IMR-90 (cell line): Measurements from ENCODE around the gene RCBTB1. TPM values are rescaled to one million over a fixed set of nuclear protein-coding genes. Genes with fewer than 3 reads are reported as not detected.

Experiments
- ATAC-seq: fragments of 200-7000 bp; cut with Tn5 transposase; 2 replicates; pipeline ENCODE4 v1.9.1; 2020; ENCODE audit warnings: low read depth, mild to moderate bottlenecking, moderate library complexity
- BruUV-seq: library from RNA; stranded (reverse); fragments of 400-500 nt; replicated peaks from 2 replicates; lab custom pipeline; 2021; lab: Mats Ljungman, UMichigan
- CTCF ChIA-PET: fragments of 300-600 bp; formaldehyde crosslinking; extraction: SDS; loops from one replicate; lab custom pipeline; 2021; ENCODE audit warnings: antibody characterized with exemption; lab: Yijun Ruan, JAX
- POLR2A ChIA-PET: fragments of 300-600 bp; sonication (Branson Sonifier 250); formaldehyde crosslinking; loops from one replicate; lab custom pipeline; 2022; ENCODE audit warnings: antibody characterized with exemption; ENCODE audit not compliant: unreplicated experiment; lab: Charles Lee
- DNase-seq: peaks from one replicate; pipeline ENCODE4 v3.0.0; 2013
- H2AFZ ChIP-seq: replicated peaks from 2 replicates; pipeline ENCODE3; 2013; ENCODE audit warnings: low read length, mild to moderate bottlenecking; ENCODE audit not compliant: poor library complexity
- H2AK5ac ChIP-seq: 2 replicates; pipeline ENCODE4 v1.6.1; 2013; ENCODE audit warnings: low read depth, low read length, inconsistent platforms
- H2AK9ac ChIP-seq: replicated peaks from 2 replicates; pipeline ENCODE3; 2013; ENCODE audit warnings: mild to moderate bottlenecking, low read depth, low read length, moderate library complexity; ENCODE audit not compliant: poor library complexity
- H2BK120ac ChIP-seq: 2 replicates; pipeline ENCODE4 v1.6.1; 2013; ENCODE audit warnings: low read depth, low read length, inconsistent platforms
- H2BK15ac ChIP-seq: 3 replicates; pipeline ENCODE4 v1.6.1; 2013; ENCODE audit warnings: low read depth, low read length, inconsistent platforms
- H2BK20ac ChIP-seq: 2 replicates; pipeline ENCODE4 v1.6.1; 2013; ENCODE audit warnings: low read depth, mild to moderate bottlenecking, inconsistent platforms, low read length, moderate library complexity
- H2BK5ac ChIP-seq: 2 replicates; pipeline ENCODE4 v1.6.1; 2013; ENCODE audit warnings: mild to moderate bottlenecking, low read depth, low read length, inconsistent platforms; ENCODE audit not compliant: poor library complexity, severe bottlenecking
- H3K14ac ChIP-seq: replicated peaks from 2 replicates; pipeline ENCODE4 v1.6.1; 2013; ENCODE audit warnings: low read depth, low read length, inconsistent platforms
- H3K18ac ChIP-seq: 2 replicates; pipeline ENCODE4 v1.6.1; 2013; ENCODE audit warnings: low read depth, low read length, control low read depth
- H3K23ac ChIP-seq: 2 replicates; pipeline ENCODE4 v1.6.1; 2013; ENCODE audit warnings: low read depth, low read length, inconsistent platforms
- H3K27ac ChIP-seq: 2 replicates; pipeline ENCODE4 v1.5.1; 2013; ENCODE audit warnings: mild to moderate bottlenecking, control low read depth, low read length; ENCODE audit not compliant: insufficient read depth
- H3K27me3 ChIP-seq: 2 replicates; pipeline ENCODE4 v1.6.1; 2013; ENCODE audit warnings: low read length; ENCODE audit not compliant: control insufficient read depth, insufficient read depth
- H3K36me3 ChIP-seq: 2 replicates; pipeline ENCODE4 v1.6.1; 2013; ENCODE audit warnings: low read length, mixed read lengths; ENCODE audit not compliant: control insufficient read depth, insufficient read depth
- H3K4ac ChIP-seq: 2 replicates; pipeline ENCODE4 v1.6.1; 2013; ENCODE audit warnings: low read depth, low read length, inconsistent platforms
- H3K4me1 ChIP-seq: 2 replicates; pipeline ENCODE4 v1.6.1; 2013; ENCODE audit warnings: low read length, mixed read lengths; ENCODE audit not compliant: control insufficient read depth, insufficient read depth
- H3K4me2 ChIP-seq: 2 replicates; pipeline ENCODE4 v1.6.1; 2013; ENCODE audit warnings: low read depth, mild to moderate bottlenecking, control low read depth, low read length, moderate library complexity
- H3K4me3 ChIP-seq: 2 replicates; pipeline ENCODE4 v1.5.1; 2013; ENCODE audit warnings: low read depth, mild to moderate bottlenecking, control low read depth, low read length, moderate library complexity; ENCODE audit not compliant: insufficient read depth
- H3K56ac ChIP-seq: 2 replicates; pipeline ENCODE4 v1.6.1; 2013; ENCODE audit warnings: low read length, inconsistent platforms; ENCODE audit not compliant: insufficient read depth; ENCODE audit errors: extremely low read depth
- H3K79me1 ChIP-seq, 2 experiments: 2 replicates each; pipeline ENCODE4 v1.6.1; 2013; ENCODE audit warnings: low read length in 2 of 2, inconsistent platforms in 1 of 2, low read depth in 1 of 2
- H3K9ac ChIP-seq: 2 replicates; pipeline ENCODE4 v1.6.1; 2013; ENCODE audit warnings: low read depth, low read length, control low read depth
- H3K9me1 ChIP-seq: 2 replicates; pipeline ENCODE4 v1.6.1; 2013; ENCODE audit warnings: low read length, inconsistent platforms; ENCODE audit not compliant: insufficient read depth
- H3K9me3 ChIP-seq: 2 replicates; pipeline ENCODE4 v1.6.1; 2013; ENCODE audit warnings: low read length; ENCODE audit not compliant: control insufficient read depth, insufficient read depth
- H4K20me1 ChIP-seq: 2 replicates; pipeline ENCODE4 v1.6.1; 2013; ENCODE audit warnings: low read length, inconsistent platforms; ENCODE audit not compliant: insufficient read depth
- H4K5ac ChIP-seq: 2 replicates; pipeline ENCODE4 v1.6.1; 2013; ENCODE audit warnings: mild to moderate bottlenecking, low read depth, low read length, control low read depth
- H4K8ac ChIP-seq, 2 experiments: 2 replicates each; pipeline ENCODE4 v1.6.1; 2013; ENCODE audit warnings: low read depth in 2 of 2, low read length in 2 of 2, control low read depth in 1 of 2, inconsistent platforms in 1 of 2
- H4K91ac ChIP-seq: 2 replicates; pipeline ENCODE4 v1.6.1; 2013; ENCODE audit warnings: low read depth, low read length, inconsistent platforms; ENCODE audit not compliant: insufficient read depth
- CHD1 ChIP-seq: IDR thresholded peaks from 2 replicates; pipeline ENCODE4 v1.6.1; 2012; ENCODE audit warnings: low read depth, low read length, improper control_type of control experiment
- MAFK ChIP-seq: IDR thresholded peaks from 2 replicates; pipeline ENCODE4 v1.6.1; 2012; ENCODE audit warnings: low read depth, low read length, improper control_type of control experiment
- MAZ ChIP-seq: IDR thresholded peaks from 2 replicates; pipeline ENCODE4 v1.6.1; 2012; ENCODE audit warnings: low read depth, mild to moderate bottlenecking, low read length, improper control_type of control experiment, moderate library complexity, borderline replicate concordance
- NFE2L2 ChIP-seq: fragments of 150-350 bp; IDR thresholded peaks from 2 replicates; pipeline ENCODE4 v1.6.1; 2016; ENCODE audit warnings: low read depth, mild to moderate bottlenecking, low read length
- POLR2A ChIP-seq: IDR thresholded peaks from 2 replicates; pipeline ENCODE4 v1.6.1; 2012; ENCODE audit warnings: mild to moderate bottlenecking, low read depth, low read length
- RCOR1 ChIP-seq: IDR thresholded peaks from 2 replicates; pipeline ENCODE4 v1.6.1; 2012; ENCODE audit warnings: mild to moderate bottlenecking, low read length, improper control_type of control experiment; ENCODE audit not compliant: insufficient replicate concordance
- WGBS, 2 experiments: methylation state at CpG; one replicate each; pipeline versions ENCODE4 v1.1.5 to v1.1.7; 2013; ENCODE audit warnings: missing lambda C conversion rate in 2 of 2; ENCODE audit not compliant: insufficient read length in 1 of 2; ENCODE audit errors: extremely low coverage in 2 of 2; 5-methylcytosine and 5-hydroxymethylcytosine counted together
- dilution Hi-C: fragments of 300-500 bp; cut with HindIII; formaldehyde crosslinking; loops from one replicate; pipeline ENCODE4 v1.14.3; 2018; ENCODE audit warnings: low sequenced_read_pairs; ENCODE audit not compliant: unreplicated experiment
- in situ Hi-C: fragments of 300-500 bp; cut with MboI; formaldehyde crosslinking; loops from 3 replicates; pipeline ENCODE4 v1.14.3; 2019; ENCODE audit warnings: low sequenced_read_pairs, inconsistent platforms, mixed read lengths
- intact Hi-C: fragments of 100-400 bp; cut with micrococcal nuclease; formaldehyde crosslinking; loops from 2 replicates; pipeline ENCODE4 v1.10.0; 2022
- polyA plus RNA-seq, 3 experiments: library from polyadenylated mRNA; depleted of rRNA; stranded (reverse); fragments of >200 nt; gene quantifications; 2 replicates each; pipeline ENCODE4 v1.2.3, GENCODE V29; 2012; ENCODE audit warnings: low replicate concordance in 1 of 3
- total RNA-seq: library from RNA; depleted of rRNA; stranded (reverse); fragments of >200 nt; gene quantifications from 2 replicates; pipeline ENCODE4 v1.2.3, GENCODE V29; 2012
- TF ChIP-seq, protein P1 (sequence below): fragments of 150-350 bp; IDR thresholded peaks from 2 replicates; pipeline ENCODE4 v1.6.1; 2017; ENCODE audit warnings: mild to moderate bottlenecking, antibody characterized with exemption, low read length, low read depth

Gene RCBTB1
- total and polyA plus RNA-seq, 2 of the 4 experiments (the other 2 are of a cell fraction) = 11.3 to 11.6 TPM

- DNase-seq = no peak
Measured at GRCh38 chr13:49553888-49554287, 31.5 kb downstream of the RCBTB1 start.

More at GRCh38 chr13:49553888-49554287, 31.5 kb downstream of the RCBTB1 start:
- H4K8ac ChIP-seq = no peak overlapping the region
- no peak overlapping the region for H4K91ac ChIP-seq
- no peak overlapping the region for H2AFZ ChIP-seq
- no peak overlapping the region for H2BK5ac ChIP-seq
- no peak overlapping the region for H3K14ac ChIP-seq
- ATAC-seq = no peak
- TF ChIP-seq POLR2A (no peak), MAFK (no peak), MAZ (no peak), CHD1 (no peak), NFE2L2 (no peak), RCOR1 (no peak)
- TF ChIP-seq, protein P1, sequence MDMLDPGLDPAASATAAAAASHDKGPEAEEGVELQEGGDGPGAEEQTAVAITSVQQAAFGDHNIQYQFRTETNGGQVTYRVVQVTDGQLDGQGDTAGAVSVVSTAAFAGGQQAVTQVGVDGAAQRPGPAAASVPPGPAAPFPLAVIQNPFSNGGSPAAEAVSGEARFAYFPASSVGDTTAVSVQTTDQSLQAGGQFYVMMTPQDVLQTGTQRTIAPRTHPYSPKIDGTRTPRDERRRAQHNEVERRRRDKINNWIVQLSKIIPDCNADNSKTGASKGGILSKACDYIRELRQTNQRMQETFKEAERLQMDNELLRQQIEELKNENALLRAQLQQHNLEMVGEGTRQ = no peak
- no peak overlapping the region for H3K23ac ChIP-seq
- H2AK9ac ChIP-seq = no peak overlapping the region
- in situ Hi-C loops (no loop called here), intact Hi-C loops (no loop called here), dilution Hi-C loops (no loop called here)
- H3K4me3 ChIP-seq = no peak overlapping the region
- POLR2A ChIA-PET = interaction anchor here (0.6 kb wide), 1 partner anchor 58 kb away, joined by 3 read pairs; the partner anchor contains the start of gene PHF11
- no peak overlapping the region for H2BK20ac ChIP-seq
- BruUV-seq = no TSS peak
- no peaks in the 10 kb centered on the region for H3K27me3 ChIP-seq
- no peaks in the 10 kb centered on the region for H3K9me3 ChIP-seq
- H3K18ac ChIP-seq = no peak overlapping the region
- H3K9me1 ChIP-seq = no peaks in the 10 kb centered on the region; the same call in 1 of the 2 replicates
- no peak overlapping the region for H3K9ac ChIP-seq
- no peak overlapping the region for H2AK5ac ChIP-seq
- H2BK15ac ChIP-seq = no peak overlapping the region
- H2BK120ac ChIP-seq = no peak overlapping the region
- H3K4me2 ChIP-seq = no peak overlapping the region
- H3K27ac ChIP-seq = no peak overlapping the region
- H3K56ac ChIP-seq = no peak overlapping the region
- WGBS, 2 experiments = no CpG with 5 or more reads among the region's 2 CpGs
- H3K4ac ChIP-seq = no peak overlapping the region
- no peaks in the 10 kb centered on the region for H3K4me1 ChIP-seq
- no peaks in the 10 kb centered on the region for H4K20me1 ChIP-seq
- peaks cover 27% of the 10 kb centered on the region for H3K36me3 ChIP-seq
- H4K5ac ChIP-seq = no peak overlapping the region
- CTCF ChIA-PET = no interaction called here
- H3K79me1 ChIP-seq = peaks cover 0 to 4% of the 10 kb centered on the region in 2 experiments; a peak in 2 of 4 replicates
